Uterus (tissue), 2 donors: Measurements from ENCODE around the gene EVI5.

Experiments
- CTCF ChIP-seq, 4 experiments: fragments of 200-600 bp in 2 of 4; fragments of 450-650 bp in 2 of 4; sonication (generic) in 2 of 4; IDR thresholded peaks; one replicate each; pipeline ENCODE4 v1.5.1; 2016 to 2019; ENCODE audit warnings: antibody characterized with exemption in 4 of 4, mild to moderate bottlenecking in 2 of 4, moderate library complexity in 1 of 4
- POLR2A ChIP-seq, 2 donors: fragments of 450-650 bp; IDR thresholded peaks; one replicate each; pipeline ENCODE4 v1.6.1; 2016; ENCODE audit warnings: antibody characterized with exemption in 2 of 2, mild to moderate bottlenecking in 1 of 2, moderate library complexity in 1 of 2

GRCh38 chr1:92739669-92740524 lies 45.0 kb downstream of the EVI5 start:
- no peak for TF ChIP-seq CTCF (IDR thresholded peaks at IDR 0.05)
- no peak for TF ChIP-seq POLR2A (IDR thresholded peaks at IDR 0.05)
